Keratinocyte (primary cell): Measurements from ENCODE around the gene EEF1AKMT1. TPM values are rescaled to one million over a fixed set of nuclear protein-coding genes. Genes with fewer than 3 reads are reported as not detected.

Experiments used
- DNase-seq: peaks from one replicate; pipeline ENCODE4 v3.0.0-alpha.2; 2011; ENCODE audit warnings: low read depth, missing footprints, low spot score
- FAIRE-seq: peaks from 2 replicates; lab custom pipeline; 2011; peaks lifted over from hg19 to GRCh38; lab: Jason Lieb, UNC
- H2AFZ ChIP-seq: 2 replicates; pipeline ENCODE4 v1.6.0; 2012; ENCODE audit warnings: low read length, control low read depth, inconsistent platforms; ENCODE audit not compliant: control insufficient read depth
- H3K27ac ChIP-seq: 2 replicates; pipeline ENCODE4 v1.5.1; 2011; ENCODE audit warnings: low read length; ENCODE audit not compliant: control insufficient read depth, insufficient read depth
- H3K27me3 ChIP-seq: 3 replicates; pipeline ENCODE4 v1.6.0; 2011; ENCODE audit warnings: low read length; ENCODE audit not compliant: control insufficient read depth, insufficient read depth; ENCODE audit errors: extremely low read depth
- H3K36me3 ChIP-seq, 2 experiments: 2 replicates in 1 of 2; 3 replicates in 1 of 2; pipeline ENCODE4 v1.5.1; 2011; ENCODE audit warnings: low read length in 2 of 2, mild to moderate bottlenecking in 1 of 2; ENCODE audit not compliant: control insufficient read depth in 2 of 2, insufficient read depth in 2 of 2; ENCODE audit errors: extremely low read depth in 1 of 2
- H3K4me1 ChIP-seq: 3 replicates; pipeline ENCODE4 v1.5.1; 2011; ENCODE audit warnings: low read length; ENCODE audit not compliant: control insufficient read depth, insufficient read depth; ENCODE audit errors: extremely low read depth
- H3K4me2 ChIP-seq: 3 replicates; pipeline ENCODE4 v1.6.0; 2011; ENCODE audit warnings: low read depth, low read length; ENCODE audit not compliant: control insufficient read depth, insufficient read depth; ENCODE audit errors: extremely low read depth
- H3K4me3 ChIP-seq, 3 experiments: fragments of 200-600 bp in 1 of 3; sonication (generic) in 1 of 3; 2 replicates in 2 of 3; 3 replicates in 1 of 3; pipeline ENCODE4 v1.5.1; 2011 to 2016; ENCODE audit warnings: low read length in 3 of 3, mild to moderate bottlenecking in 3 of 3, control low read depth in 2 of 3, inconsistent platforms in 1 of 3, low read depth in 1 of 3, mixed read lengths in 1 of 3, mixed run types in 1 of 3, moderate library complexity in 1 of 3; ENCODE audit not compliant: control insufficient read depth in 2 of 3, insufficient read depth in 2 of 3; ENCODE audit errors: extremely low read depth in 1 of 3
- H3K79me2 ChIP-seq: 2 replicates; pipeline ENCODE4 v1.6.0; 2012; ENCODE audit warnings: low read length; ENCODE audit not compliant: control insufficient read depth, insufficient read depth
- H3K9ac ChIP-seq: 3 replicates; pipeline ENCODE4 v1.6.0; 2011; ENCODE audit warnings: low read length; ENCODE audit not compliant: control insufficient read depth, insufficient read depth; ENCODE audit errors: extremely low read depth
- H3K9me1 ChIP-seq: 3 replicates; pipeline ENCODE4 v1.6.0; 2011; ENCODE audit warnings: low read length; ENCODE audit not compliant: control insufficient read depth, insufficient read depth; ENCODE audit errors: extremely low read depth
- H3K9me3 ChIP-seq: 2 replicates; pipeline ENCODE4 v1.5.1; 2012; ENCODE audit warnings: low read depth, low read length; ENCODE audit not compliant: control insufficient read depth
- H4K20me1 ChIP-seq: 3 replicates; pipeline ENCODE4 v1.6.0; 2011; ENCODE audit warnings: low read length; ENCODE audit not compliant: control insufficient read depth, insufficient read depth; ENCODE audit errors: extremely low read depth
- CTCF ChIP-seq, 3 experiments: IDR thresholded peaks in 1 of 3; conservative IDR thresholded peaks in 1 of 3; optimal IDR thresholded peaks in 1 of 3; 2 replicates in 2 of 3; 3 replicates in 1 of 3; pipeline versions ENCODE3 to v1.5.1; 2011; ENCODE audit warnings: low read length in 3 of 3, mild to moderate bottlenecking in 3 of 3, moderate library complexity in 2 of 3, control low read depth in 1 of 3, inconsistent platforms in 1 of 3; ENCODE audit not compliant: insufficient read depth in 2 of 3; ENCODE audit errors: extremely low read depth in 1 of 3
- EZH2 ChIP-seq: IDR thresholded peaks from one replicate; pipeline ENCODE4 v1.6.1; 2012; ENCODE audit warnings: inconsistent platforms, mild to moderate bottlenecking, low read length, moderate library complexity
- dilution Hi-C: fragments of 300-500 bp; cut with MboI; formaldehyde crosslinking; loops from one replicate; pipeline ENCODE4 v1.7.0; 2020; ENCODE audit warnings: low sequenced_read_pairs; ENCODE audit not compliant: extremely low pct_ligation_motif_present
- polyA plus RNA-seq, 5 experiments: library from polyadenylated mRNA; depleted of rRNA in 3 of 5; stranded (reverse) in 3 of 5; stranded (forward) in 1 of 5; unstranded in 1 of 5; fragments of >200 nt; gene quantifications; 1 replicate in 1 of 5; 2 replicates in 3 of 5; 3 replicates in 1 of 5; pipeline versions ENCODE4 v1.2.1 to v1.2.3, GENCODE V29; 2011 to 2012; ENCODE audit warnings: missing spikeins in 2 of 5, low read depth in 1 of 5, low replicate concordance in 1 of 5

Gene EEF1AKMT1
- polyA plus RNA-seq, 1 donor (not counting 4 experiments of a cell fraction or from before 2014, with no cell fraction given) = 10.1 TPM

DNA sequence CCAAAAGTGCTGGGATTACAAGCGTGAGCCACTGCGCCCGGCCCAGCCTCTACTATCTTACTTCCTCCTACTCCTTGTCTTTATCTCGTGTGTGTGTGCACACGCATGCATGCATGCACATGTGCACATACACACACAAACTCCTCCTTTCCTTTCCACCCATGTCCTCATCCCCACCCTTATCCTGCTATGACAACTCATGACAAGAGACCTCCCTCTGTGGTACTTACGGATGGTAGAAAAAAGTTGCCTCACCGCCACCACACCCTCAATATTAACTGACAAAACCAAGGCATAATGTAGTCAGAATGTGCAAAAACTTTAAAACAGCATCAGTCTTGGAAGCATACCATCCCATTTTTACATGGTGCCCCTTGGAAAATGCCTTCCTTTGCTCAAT is 15.9 kb upstream of the EEF1AKMT1 start:
- Histone ChIP-seq H3K9me3 (no peaks in the 10 kb centered on the region), H3K27ac (no peak overlapping the region), H3K79me2 (no peaks in the 10 kb centered on the region), H3K9me1 (peaks cover 2% of the 10 kb centered on the region), H3K36me3 (peaks cover 5 to 14% of the 10 kb centered on the region in 2 experiments), H3K4me3 (no peak overlapping the region), H3K4me1 (peaks cover 3% of the 10 kb centered on the region), H4K20me1 (no peaks in the 10 kb centered on the region), H2AFZ (no peak overlapping the region), H3K4me2 (no peak overlapping the region), H3K27me3 (no peaks in the 10 kb centered on the region), H3K9ac (no peak overlapping the region)
- dilution Hi-C loops = no loop called here
- no peak for FAIRE-seq
- TF ChIP-seq EZH2 (no peak), CTCF (optimal IDR thresholded peaks at IDR 0.05 in 1 of 3, IDR thresholded peaks at IDR 0.05 in 1 of 3, conservative IDR thresholded peaks at IDR 0.05 in 1 of 3; ENCODE audit: extremely low read depth in 1 of 3, insufficient read depth in 2 of 3, low read length in 3 of 3) (no peak)
- DNase-seq = no peak

- DNase-seq (no peak), FAIRE-seq (no peak)
- dilution Hi-C loops = no loop called here
Measured at GRCh38 chr13:20788312-20788711, 14.6 kb upstream of the EEF1AKMT1 start.

More at GRCh38 chr13:20788312-20788711, 14.6 kb upstream of the EEF1AKMT1 start:
- Histone ChIP-seq H2AFZ (no peak overlapping the region), H4K20me1 (no peaks in the 10 kb centered on the region), H3K36me3 (peaks cover 5 to 14% of the 10 kb centered on the region in 2 experiments), H3K9me3 (no peaks in the 10 kb centered on the region), H3K4me1 (no peaks in the 10 kb centered on the region), H3K9me1 (peaks cover 2% of the 10 kb centered on the region), H3K4me3 (no peak overlapping the region), H3K4me2 (no peak overlapping the region), H3K9ac (no peak overlapping the region), H3K27ac (no peak overlapping the region), H3K79me2 (no peaks in the 10 kb centered on the region), H3K27me3 (no peaks in the 10 kb centered on the region)
- TF ChIP-seq EZH2 (no peak), CTCF (optimal IDR thresholded peaks at IDR 0.05 in 1 of 3, IDR thresholded peaks at IDR 0.05 in 1 of 3, conservative IDR thresholded peaks at IDR 0.05 in 1 of 3; ENCODE audit: extremely low read depth in 1 of 3, insufficient read depth in 2 of 3, low read length in 3 of 3) (no peak)
